ENCODE data around the gene COL10A1.

Gene COL10A1

GRCh38 chr6:116156405-116157326, 30.7 kb upstream of the COL10A1 start:
- Histone ChIP-seq H3K9ac (ENCODE audit: low read depth, low read length) (no peak overlapping the region), H3K9me3 (ENCODE audit: insufficient read depth, low read depth, low read length) (no peaks in the 10 kb centered on the region), H3K27me3 (ENCODE audit: insufficient read depth, low read length) (no peaks in the 10 kb centered on the region), H3K4me1 (ENCODE audit: insufficient read depth, low read length) (peaks cover 13% of the 10 kb centered on the region; the same call in 1 of the 2 replicates), H3K4me3 (ENCODE audit: low read length) (no peak overlapping the region), H3K36me3 (ENCODE audit: insufficient read depth, low read depth, low read length) (no peaks in the 10 kb centered on the region), H3K27ac (ENCODE audit: low read length) (no peak overlapping the region)

- H3K27ac ChIP-seq (ENCODE audit: low read length): no peak overlapping the region
- peaks cover 14% of the 10 kb centered on the region for H3K4me1 ChIP-seq (ENCODE audit: insufficient read depth, low read length)
- no peaks in the 10 kb centered on the region for H3K9me3 ChIP-seq (ENCODE audit: insufficient read depth, low read depth, low read length)
- H3K36me3 ChIP-seq (ENCODE audit: insufficient read depth, low read depth, low read length): no peaks in the 10 kb centered on the region
- no peak overlapping the region for H3K4me3 ChIP-seq (ENCODE audit: low read length)
- H3K9ac ChIP-seq (ENCODE audit: low read depth, low read length): no peak overlapping the region
- H3K27me3 ChIP-seq (ENCODE audit: insufficient read depth, low read length): no peaks in the 10 kb centered on the region
These were observed 29.0 kb upstream of the COL10A1 start for GRCh38 chr6:116154887-116155286.

GRCh38 chr6:116152620-116153019, 26.7 kb upstream of the COL10A1 start:
- no peaks in the 10 kb centered on the region for H3K9me3 ChIP-seq (ENCODE audit: insufficient read depth, low read depth, low read length)
- H3K36me3 ChIP-seq (ENCODE audit: insufficient read depth, low read depth, low read length): no peaks in the 10 kb centered on the region
- H3K27ac ChIP-seq (ENCODE audit: low read length): no peak overlapping the region

GRCh38 chr6:116145803-116146675, 20.1 kb upstream of the COL10A1 start:
- no peak overlapping the region for H3K27ac ChIP-seq (ENCODE audit: low read length)
- no peaks in the 10 kb centered on the region for H3K36me3 ChIP-seq (ENCODE audit: insufficient read depth, low read depth, low read length)
- H3K4me3 ChIP-seq (ENCODE audit: low read length): no peak overlapping the region
- H3K9ac ChIP-seq (ENCODE audit: low read depth, low read length): no peak overlapping the region
- H3K4me1 ChIP-seq (ENCODE audit: insufficient read depth, low read length): peaks cover 4% of the 10 kb centered on the region
- H3K27me3 ChIP-seq (ENCODE audit: insufficient read depth, low read length): no peaks in the 10 kb centered on the region
- no peaks in the 10 kb centered on the region for H3K9me3 ChIP-seq (ENCODE audit: insufficient read depth, low read depth, low read length)

More at GRCh38 chr6:116152620-116153019, 26.7 kb upstream of the COL10A1 start:
- H3K4me1 ChIP-seq (ENCODE audit: insufficient read depth, low read length): peaks cover 8% of the 10 kb centered on the region
- H3K4me3 ChIP-seq (ENCODE audit: low read length): no peak overlapping the region
- no peak overlapping the region for H3K9ac ChIP-seq (ENCODE audit: low read depth, low read length)
- H3K27me3 ChIP-seq (ENCODE audit: insufficient read depth, low read length): no peaks in the 10 kb centered on the region

GRCh38 chr6:116144605-116145004, 18.7 kb upstream of the COL10A1 start:
- Histone ChIP-seq H3K4me1 (ENCODE audit: insufficient read depth, low read length) (peaks cover 4% of the 10 kb centered on the region; the same call in 1 of the 2 replicates), H3K27me3 (ENCODE audit: insufficient read depth, low read length) (no peaks in the 10 kb centered on the region), H3K36me3 (ENCODE audit: insufficient read depth, low read depth, low read length) (no peaks in the 10 kb centered on the region), H3K4me3 (ENCODE audit: low read length) (no peak overlapping the region), H3K9ac (ENCODE audit: low read depth, low read length) (no peak overlapping the region), H3K9me3 (ENCODE audit: insufficient read depth, low read depth, low read length) (no peaks in the 10 kb centered on the region), H3K27ac (ENCODE audit: low read length) (no peak overlapping the region)

- H3K9ac ChIP-seq (ENCODE audit: low read depth, low read length): no peak overlapping the region
- H3K27ac ChIP-seq (ENCODE audit: low read length): no peak overlapping the region
- H3K4me3 ChIP-seq (ENCODE audit: low read length): no peak overlapping the region
- no peaks in the 10 kb centered on the region for H3K36me3 ChIP-seq (ENCODE audit: insufficient read depth, low read depth, low read length)
- no peaks in the 10 kb centered on the region for H3K9me3 ChIP-seq (ENCODE audit: insufficient read depth, low read depth, low read length)
- H3K4me1 ChIP-seq (ENCODE audit: insufficient read depth, low read length): no peaks in the 10 kb centered on the region
- H3K27me3 ChIP-seq (ENCODE audit: insufficient read depth, low read length): no peaks in the 10 kb centered on the region
These were observed 14.0 kb upstream of the COL10A1 start for GRCh38 chr6:116139917-116140316.

GRCh38 chr6:116136933-116137340, 11.0 kb upstream of the COL10A1 start:
- H3K27ac ChIP-seq (ENCODE audit: low read length): no peak overlapping the region

GRCh38 chr6:116136373-116136772, 10.4 kb upstream of the COL10A1 start:
- Histone ChIP-seq H3K9ac (ENCODE audit: low read depth, low read length) (no peak overlapping the region), H3K36me3 (ENCODE audit: insufficient read depth, low read depth, low read length) (no peaks in the 10 kb centered on the region), H3K27ac (ENCODE audit: low read length) (no peak overlapping the region), H3K27me3 (ENCODE audit: insufficient read depth, low read length) (no peaks in the 10 kb centered on the region), H3K9me3 (ENCODE audit: insufficient read depth, low read depth, low read length) (no peaks in the 10 kb centered on the region), H3K4me3 (ENCODE audit: low read length) (no peak overlapping the region), H3K4me1 (ENCODE audit: insufficient read depth, low read length) (0 out of 2 replicates have a peak, but pooled peaks cover 3% of the 10 kb centered on the region)

More at GRCh38 chr6:116136933-116137340, 11.0 kb upstream of the COL10A1 start:
- Histone ChIP-seq H3K4me1 (ENCODE audit: insufficient read depth, low read length) (0 out of 2 replicates have a peak, but pooled peaks cover 3% of the 10 kb centered on the region), H3K9ac (ENCODE audit: low read depth, low read length) (no peak overlapping the region), H3K36me3 (ENCODE audit: insufficient read depth, low read depth, low read length) (no peaks in the 10 kb centered on the region), H3K4me3 (ENCODE audit: low read length) (no peak overlapping the region), H3K27me3 (ENCODE audit: insufficient read depth, low read length) (no peaks in the 10 kb centered on the region), H3K9me3 (ENCODE audit: insufficient read depth, low read depth, low read length) (no peaks in the 10 kb centered on the region)

GRCh38 chr6:116133453-116133852, 7.5 kb upstream of the COL10A1 start:
- Histone ChIP-seq H3K27ac (ENCODE audit: low read length) (no peak overlapping the region), H3K27me3 (ENCODE audit: insufficient read depth, low read length) (no peaks in the 10 kb centered on the region)

GRCh38 chr6:116127771-116128493, 2.0 kb upstream of the COL10A1 start:
- Histone ChIP-seq H3K36me3 (ENCODE audit: insufficient read depth, low read depth, low read length) (no peaks in the 10 kb centered on the region; the same call in 1 of the 2 replicates), H3K27me3 (ENCODE audit: insufficient read depth, low read length) (no peaks in the 10 kb centered on the region), H3K4me3 (ENCODE audit: low read length) (no peak overlapping the region), H3K9me3 (ENCODE audit: insufficient read depth, low read depth, low read length) (no peaks in the 10 kb centered on the region), H3K9ac (ENCODE audit: low read depth, low read length) (no peak overlapping the region), H3K27ac (ENCODE audit: low read length) (no peak overlapping the region), H3K4me1 (ENCODE audit: insufficient read depth, low read length) (no peaks in the 10 kb centered on the region)

More at GRCh38 chr6:116133453-116133852, 7.5 kb upstream of the COL10A1 start:
- H3K9ac ChIP-seq (ENCODE audit: low read depth, low read length): no peak overlapping the region
- no peak overlapping the region for H3K4me3 ChIP-seq (ENCODE audit: low read length)
- H3K9me3 ChIP-seq (ENCODE audit: insufficient read depth, low read depth, low read length): no peaks in the 10 kb centered on the region
- no peaks in the 10 kb centered on the region for H3K36me3 ChIP-seq (ENCODE audit: insufficient read depth, low read depth, low read length)
- H3K4me1 ChIP-seq (ENCODE audit: insufficient read depth, low read length): 0 out of 2 replicates have a peak, but pooled peaks cover 3% of the 10 kb centered on the region

GRCh38 chr6:116120430-116120829, 5.5 kb downstream of the COL10A1 start:
- Histone ChIP-seq H3K36me3 (ENCODE audit: insufficient read depth, low read depth, low read length) (peaks cover 39% of the 10 kb centered on the region), H3K9me3 (ENCODE audit: insufficient read depth, low read depth, low read length) (no peaks in the 10 kb centered on the region), H3K27ac (ENCODE audit: low read length) (no peak overlapping the region), H3K9ac (ENCODE audit: low read depth, low read length) (no peak overlapping the region), H3K4me3 (ENCODE audit: low read length) (no peak overlapping the region), H3K4me1 (ENCODE audit: insufficient read depth, low read length) (no peaks in the 10 kb centered on the region), H3K27me3 (ENCODE audit: insufficient read depth, low read length) (no peaks in the 10 kb centered on the region)

All from iPS-20b (cell line).